HPDE6-E6E7 (cell line): ENCODE data around the gene STAG3.
"Not testable (repeated sequence)": the region's sequence is repeated elsewhere in the genome, so short reads cannot be mapped to it uniquely, and the experiment has no call there.

Experiments used
- DNase-seq: peaks from one replicate; pipeline ENCODE4 v3.0.0; 2011; ENCODE audit warnings: missing footprints; ENCODE audit errors: extremely low spot score

Gene STAG3

GRCh38 chr7:100247152-100247757 lies 69.5 kb downstream of the STAG3 start:
- DNase-seq: peak; percentile 98

- DNase-seq: no peak
These were observed 70.8 kb downstream of the STAG3 start for GRCh38 chr7:100248483-100248882.

GRCh38 chr7:100257017-100257416 lies 79.3 kb downstream of the STAG3 start:
- no peak for DNase-seq

GRCh38 chr7:100259984-100260383 lies 82.3 kb downstream of the STAG3 start:
- DNase-seq: not testable (repeated sequence)

GRCh38 chr7:100262896-100263295 lies 85.2 kb downstream of the STAG3 start:
- DNase-seq: not testable (repeated sequence)
